ENCODE measurements around the gene HOXB4.
A peak's percentile ranks its signal among the peaks of the same experiment; 100 is the strongest.
"Not testable (repeated sequence)": the region's sequence is repeated elsewhere in the genome, so short reads cannot be mapped to it uniquely, and the experiment has no call there.

Gene HOXB4

GRCh38 chr17:48545022-48545375 lies 33.2 kb downstream of the HOXB4 start, which contains the start of gene HOXB2:
Gene HOXB2, minus strand, starts transcription at chr17:48545109. Its CDS starts 198 bp downstream, at chr17:48544911.
- no peak for DNase-seq

- peak; percentile 70 for DNase-seq
Observed at GRCh38 chr17:48544349-48545021, 33.7 kb downstream of the HOXB4 start.

- no peak for DNase-seq
Observed at GRCh38 chr17:48543854-48544348, 34.2 kb downstream of the HOXB4 start.

- DNase-seq = peak; percentile 89
Observed at GRCh38 chr17:48543107-48543853, 34.9 kb downstream of the HOXB4 start.

- no peak for DNase-seq
Observed at GRCh38 chr17:48542698-48543106, 35.4 kb downstream of the HOXB4 start.

GRCh38 chr17:48542114-48542656 lies 36.0 kb downstream of the HOXB4 start:
- DNase-seq = peak; percentile 77

GRCh38 chr17:48541577-48542113 lies 36.5 kb downstream of the HOXB4 start:
- peak; percentile 80 for DNase-seq

- DNase-seq = no peak
Observed at GRCh38 chr17:48541036-48541576, 37.0 kb downstream of the HOXB4 start.

GRCh38 chr17:48540213-48540612 lies 37.9 kb downstream of the HOXB4 start:
- DNase-seq = no peak

- no peak for DNase-seq
Observed at GRCh38 chr17:48539177-48539576, 39.0 kb downstream of the HOXB4 start.

GRCh38 chr17:48537316-48537715 lies 40.8 kb downstream of the HOXB4 start:
- DNase-seq = no peak

GRCh38 chr17:48535793-48536559 lies 42.2 kb downstream of the HOXB4 start:
- DNase-seq = not testable (repeated sequence)

GRCh38 chr17:48532261-48532660 lies 45.9 kb downstream of the HOXB4 start:
- DNase-seq = no peak

GRCh38 chr17:48530887-48531272 lies 47.3 kb downstream of the HOXB4 start, which contains the start of gene HOXB1:
Gene HOXB1, minus strand, starts transcription at chr17:48531011. Its CDS starts 107 bp downstream, at chr17:48530904.
- no peak for DNase-seq

GRCh38 chr17:48530208-48530886 lies 47.8 kb downstream of the HOXB4 start:
- DNase-seq = no peak

GRCh38 chr17:48529683-48530009 lies 48.5 kb downstream of the HOXB4 start:
- no peak for DNase-seq

- no peak for DNase-seq
Observed at GRCh38 chr17:48528936-48529682, 49.0 kb downstream of the HOXB4 start.

- no peak for DNase-seq
Observed at GRCh38 chr17:48528153-48528935, 49.8 kb downstream of the HOXB4 start.

GRCh38 chr17:48527547-48527932 lies 50.6 kb downstream of the HOXB4 start:
- no peak for DNase-seq

All from activated CD8-positive, alpha-beta memory T cell treated with anti-CD3 and anti-CD28 coated beads for 24 hours (primary cell).